Pancreas (tissue), 10 donors: ENCODE measurements around the gene OR9Q1. TPM values are rescaled to one million over a fixed set of nuclear protein-coding genes. Genes with fewer than 3 reads are reported as not detected.
A peak's percentile ranks its signal among the peaks of the same experiment; 100 is the strongest.

Experiments
- ATAC-seq, 4 donors: fragments of 200-7000 bp; cut with Tn5 transposase; one replicate each; pipeline versions ENCODE4 v1.8.0 to v1.9.1; 2020; ENCODE audit warnings: mild to moderate bottlenecking in 4 of 4, moderate library complexity in 4 of 4
- DNase-seq, 6 donors: peaks; one replicate each; pipeline ENCODE4 v3.0.0-alpha.2; 2020
- FAIRE-seq: peaks from 2 replicates; lab custom pipeline; 2012; peaks lifted over from hg19 to GRCh38; lab: Jason Lieb, UNC
- H3K27ac ChIP-seq, 4 donors: fragments of 200-600 bp; sonication (generic); 1 replicate in 3 of 4; 2 replicates in 1 of 4; pipeline versions ENCODE4 v1.5.0 to v1.8.0; 2020
- H3K27me3 ChIP-seq, 4 donors: fragments of 200-600 bp; one replicate each; pipeline ENCODE4 v1.8.0; 2021
- H3K36me3 ChIP-seq, 3 donors: fragments of 200-600 bp; sonication (generic) in 1 of 3; one replicate each; pipeline versions ENCODE4 v1.5.0 to v1.8.0; 2020 to 2021
- H3K4me1 ChIP-seq, 3 donors: fragments of 200-600 bp; one replicate each; pipeline ENCODE4 v1.8.0; 2021
- H3K4me3 ChIP-seq, 4 donors: fragments of 200-600 bp; sonication (generic) in 2 of 4; one replicate each; pipeline versions ENCODE4 v1.5.0 to v1.8.0; 2020 to 2021
- H3K9me3 ChIP-seq, 4 donors: fragments of 200-600 bp; one replicate each; pipeline ENCODE4 v1.8.0; 2021
- WGBS, 2 donors: extraction: QIAGEN DNeasy Blood & Tissue Kit; methylation state at CpG; one replicate each; pipeline ENCODE4 v1.1.7; 2013; 5-methylcytosine and 5-hydroxymethylcytosine counted together
- intact Hi-C, 3 donors: fragments of 100-400 bp; cut with DNase I; formaldehyde crosslinking; loops; one replicate each; pipeline versions ENCODE4 v1.11.1 to v1.14.2; 2022
- polyA plus RNA-seq, 2 donors: library from polyadenylated mRNA; stranded (reverse); fragments of 200-250 nt; gene quantifications; one replicate each; pipeline ENCODE4 v1.2.3, GENCODE V29; 2013
- total RNA-seq, 6 donors: library from RNA; stranded (reverse); fragmentation: NEBNext Ultra II Directional in 4 of 6; extraction: Animal tissue kit (Norgen Biotek cat#: 25700) in 4 of 6; gene quantifications; one replicate each; pipeline versions ENCODE4 v1.2.1 to v1.2.4, GENCODE V29; 2021 to 2023
- TF ChIP-seq, protein P1 (sequence below), 4 donors: fragments of 200-600 bp; sonication (generic) in 3 of 4; IDR thresholded peaks; one replicate each; pipeline versions ENCODE4 v1.5.0 to v1.8.0; 2021; ENCODE audit warnings: antibody characterized with exemption in 4 of 4
- donor health status: healthy with polysubstance abuse.
- donor health status: DM: no; HTN: no; CAD: no; lungs with moderate emphysema.
- donor health status: DM: no; HTN: no; CAD: no.
- donor health status: control.
- donor health status: control.
- donor health status: Bipolar disorder and iron deficiency.
- donor health status: DM: yes; HTN: yes; CAD: no.
- donor health status: DM: no; HTN: no; CAD: no.
- donor health status: DM: no; HTN: no; CAD: no.
- donor health status: DM: yes; HTN: yes; CAD: no.

Gene OR9Q1
- total and polyA plus RNA-seq, 8 donors, result not detected

DNA sequence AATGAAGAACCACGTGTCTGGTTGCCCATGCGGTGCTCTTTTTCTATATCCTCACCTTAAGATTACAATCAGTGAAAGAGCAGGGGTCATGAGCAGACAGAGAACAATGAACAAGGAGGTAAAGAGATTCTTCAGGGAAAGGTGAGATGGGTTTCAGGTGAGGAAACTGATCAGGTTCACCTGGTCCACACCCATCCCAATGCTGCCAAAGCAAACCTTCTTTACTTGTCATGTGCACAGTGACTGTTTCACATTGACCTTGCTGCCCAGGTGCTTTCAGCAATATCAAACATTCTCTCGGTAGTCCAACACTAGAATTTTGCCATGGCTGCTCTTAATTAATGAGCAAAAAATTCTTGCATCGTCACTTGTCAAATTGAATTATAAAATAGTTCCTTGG lies 140.7 kb downstream of the OR9Q1 start:
- DNase-seq, result no peak
- WGBS, 2 donors, result 43 to 48% methylated on average over 4 of the region's 4 CpGs
- Histone ChIP-seq H3K27me3 (no peaks in the 10 kb centered on the region), H3K9me3 (no peaks in the 10 kb centered on the region), H3K27ac (no peak overlapping the region), H3K4me3 (no peak overlapping the region), H3K4me1 (no peaks in the 10 kb centered on the region), H3K36me3 (no peaks in the 10 kb centered on the region)
- peak in 2 of 4 donors; percentile 32 to 34 for ATAC-seq
- TF ChIP-seq, protein P1, sequence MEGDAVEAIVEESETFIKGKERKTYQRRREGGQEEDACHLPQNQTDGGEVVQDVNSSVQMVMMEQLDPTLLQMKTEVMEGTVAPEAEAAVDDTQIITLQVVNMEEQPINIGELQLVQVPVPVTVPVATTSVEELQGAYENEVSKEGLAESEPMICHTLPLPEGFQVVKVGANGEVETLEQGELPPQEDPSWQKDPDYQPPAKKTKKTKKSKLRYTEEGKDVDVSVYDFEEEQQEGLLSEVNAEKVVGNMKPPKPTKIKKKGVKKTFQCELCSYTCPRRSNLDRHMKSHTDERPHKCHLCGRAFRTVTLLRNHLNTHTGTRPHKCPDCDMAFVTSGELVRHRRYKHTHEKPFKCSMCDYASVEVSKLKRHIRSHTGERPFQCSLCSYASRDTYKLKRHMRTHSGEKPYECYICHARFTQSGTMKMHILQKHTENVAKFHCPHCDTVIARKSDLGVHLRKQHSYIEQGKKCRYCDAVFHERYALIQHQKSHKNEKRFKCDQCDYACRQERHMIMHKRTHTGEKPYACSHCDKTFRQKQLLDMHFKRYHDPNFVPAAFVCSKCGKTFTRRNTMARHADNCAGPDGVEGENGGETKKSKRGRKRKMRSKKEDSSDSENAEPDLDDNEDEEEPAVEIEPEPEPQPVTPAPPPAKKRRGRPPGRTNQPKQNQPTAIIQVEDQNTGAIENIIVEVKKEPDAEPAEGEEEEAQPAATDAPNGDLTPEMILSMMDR (IDR thresholded peaks at IDR 0.05), result no peak
- no peak for FAIRE-seq
- intact Hi-C loops, result no loop called here

DNA sequence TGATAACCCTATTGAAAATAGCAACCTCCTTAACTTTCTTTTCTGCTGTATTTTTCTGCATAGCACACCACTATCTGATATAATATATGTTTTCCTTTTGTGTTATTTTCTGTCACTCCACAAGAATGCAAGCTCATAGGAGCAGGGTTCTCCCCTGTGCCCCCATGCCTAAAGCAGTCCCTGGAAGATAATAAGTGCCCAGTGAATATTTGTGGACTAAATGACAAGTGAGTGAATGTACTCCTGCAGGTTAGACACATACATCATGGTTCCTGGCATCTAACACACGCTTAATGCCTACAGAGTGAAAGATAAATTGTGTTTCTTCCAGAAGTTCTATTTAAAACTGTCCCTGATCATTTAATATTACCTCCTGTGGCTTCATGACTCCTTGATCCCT lies 141.3 kb downstream of the OR9Q1 start:
- TF ChIP-seq, protein P1 (IDR thresholded peaks at IDR 0.05), result no peak
- Histone ChIP-seq H3K9me3 (no peaks in the 10 kb centered on the region), H3K27me3 (no peaks in the 10 kb centered on the region), H3K4me1 (no peaks in the 10 kb centered on the region), H3K4me3 (no peak overlapping the region), H3K36me3 (no peaks in the 10 kb centered on the region), H3K27ac (peak overlapping the region in 2 of 4 donors; percentile 18 to 24)
- FAIRE-seq (no peak), ATAC-seq (no peak), DNase-seq (no peak)
- intact Hi-C loops, result no loop called here
- WGBS, 2 donors, result 35 to 41% methylated on average over 1 of the region's 1 CpG

DNA sequence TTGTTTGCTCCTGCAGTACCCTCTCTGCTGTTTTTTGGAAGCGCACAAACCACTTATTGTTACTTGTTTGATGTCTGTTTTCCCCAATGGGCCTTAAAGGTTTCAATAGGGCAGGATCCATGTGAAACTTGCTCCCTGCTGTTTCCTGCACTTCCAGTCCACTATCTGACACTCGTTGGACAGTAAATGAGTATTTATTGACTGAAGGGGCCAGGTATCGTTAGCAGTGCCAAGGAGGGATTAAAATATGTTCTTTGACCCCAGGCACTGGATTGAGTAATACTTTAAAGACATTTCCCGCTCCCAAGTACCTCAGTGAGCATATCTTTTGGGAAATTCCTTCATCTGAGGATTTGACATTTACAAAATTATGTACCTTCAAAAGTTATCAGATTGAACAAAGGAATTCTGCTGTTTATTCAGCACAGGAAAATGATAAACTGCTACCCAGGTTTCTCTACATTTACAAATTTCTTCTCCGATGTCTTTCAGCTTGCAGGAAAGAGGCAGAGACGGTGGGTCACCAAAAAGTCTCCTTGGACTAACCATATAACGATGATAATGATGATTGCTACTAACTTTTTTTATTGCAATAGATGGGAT lies 141.9 kb downstream of the OR9Q1 start:
- TF ChIP-seq, protein P1 (IDR thresholded peaks at IDR 0.05), result no peak
- 29 to 35% methylated on average over 7 of the region's 7 CpGs for WGBS, 2 donors
- Histone ChIP-seq H3K4me3 (no peak overlapping the region), H3K4me1 (no peaks in the 10 kb centered on the region), H3K27me3 (no peaks in the 10 kb centered on the region), H3K9me3 (no peaks in the 10 kb centered on the region), H3K36me3 (no peaks in the 10 kb centered on the region), H3K27ac (peak overlapping the region in 2 of 4 donors; percentile 18 to 24)
- FAIRE-seq (no peak), DNase-seq (no peak), ATAC-seq (peak in 2 of 4 donors; percentile 33 to 49)
- intact Hi-C loops, result no loop called here

DNA sequence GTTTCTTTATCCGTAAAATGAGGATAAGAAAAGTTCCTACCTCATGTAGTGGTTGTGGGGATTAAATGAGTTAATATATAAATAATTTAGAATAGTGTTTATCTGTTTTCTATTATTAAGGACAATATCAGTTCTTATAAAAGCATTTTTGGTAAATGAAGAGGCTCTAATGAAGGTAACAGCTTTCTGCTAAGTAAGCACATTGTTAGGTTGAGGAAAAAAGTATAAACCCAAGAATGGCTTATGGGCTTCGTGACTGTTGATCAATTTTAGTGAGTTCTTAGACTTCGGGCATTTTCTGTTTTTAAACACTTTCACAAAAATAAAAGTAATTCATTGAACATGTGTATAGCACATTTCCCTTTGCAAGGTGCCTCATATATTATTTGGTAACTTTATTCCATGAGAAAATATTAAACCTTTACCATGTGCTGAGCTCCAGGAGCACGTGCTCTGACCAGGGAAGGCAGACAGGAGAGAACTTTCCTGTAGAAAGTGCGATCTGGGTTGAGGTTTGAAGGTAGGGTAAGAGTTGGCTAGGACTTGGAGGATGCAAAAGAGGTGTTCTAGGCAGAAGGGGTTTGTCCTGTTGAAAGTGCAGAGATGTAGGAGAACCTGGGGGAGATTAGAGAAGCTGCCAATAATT lies 153.9 kb downstream of the OR9Q1 start:
- no peak overlapping the region for H3K27ac ChIP-seq
- no peak for ATAC-seq
- H3K4me3 ChIP-seq, result no peak overlapping the region
- intact Hi-C loops, result no loop called here
- TF ChIP-seq, protein P1 (IDR thresholded peaks at IDR 0.05), result no peak
- H3K4me1 ChIP-seq, result no peaks in the 10 kb centered on the region
- no peak for DNase-seq
- no peaks in the 10 kb centered on the region for H3K27me3 ChIP-seq
- no peaks in the 10 kb centered on the region for H3K36me3 ChIP-seq
- WGBS, 2 donors, result 55 to 67% methylated on average over 5 of the region's 5 CpGs
- no peak for FAIRE-seq
- H3K9me3 ChIP-seq, result no peaks in the 10 kb centered on the region

DNA sequence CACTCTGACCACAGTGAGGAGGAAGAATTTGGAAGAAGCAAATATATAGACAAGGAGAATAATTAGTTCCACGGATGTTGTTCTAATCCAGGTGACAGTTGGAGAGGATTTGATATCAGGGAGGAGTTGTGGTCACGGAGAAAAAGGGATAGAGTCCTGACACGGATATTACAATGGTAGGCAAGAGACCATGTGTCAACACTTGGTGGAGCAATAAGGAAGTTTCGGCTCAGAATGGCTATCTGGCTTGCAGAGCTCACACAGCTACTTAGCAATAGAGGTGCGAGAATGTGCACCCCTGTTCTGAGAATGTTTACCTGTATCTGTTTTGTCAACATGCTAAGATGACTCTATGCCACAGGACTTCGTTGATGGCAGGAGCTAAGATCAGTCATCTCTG lies 154.8 kb downstream of the OR9Q1 start:
- Histone ChIP-seq H3K4me1 (no peaks in the 10 kb centered on the region), H3K27ac (no peak overlapping the region), H3K36me3 (no peaks in the 10 kb centered on the region), H3K27me3 (no peaks in the 10 kb centered on the region), H3K9me3 (no peaks in the 10 kb centered on the region), H3K4me3 (no peak overlapping the region)
- DNase-seq (no peak), FAIRE-seq (no peak), ATAC-seq (no peak)
- intact Hi-C loops, result no loop called here
- 62 to 76% methylated on average over 6 of the region's 6 CpGs for WGBS, 2 donors
- TF ChIP-seq, protein P1 (IDR thresholded peaks at IDR 0.05), result no peak
